Glutamatergic neuron (in vitro differentiated cells): Measurements from ENCODE around the gene NFIX. TPM values are rescaled to one million over a fixed set of nuclear protein-coding genes. Genes with fewer than 3 reads are reported as not detected.

Experiments used
- DNase-seq: peaks from one replicate; pipeline ENCODE4 v3.0.0; 2022
- H3K27ac Mint-ChIP-seq: one replicate; pipeline ENCODE4 v1.8.0; 2020; ENCODE audit warnings: mild to moderate bottlenecking, mixed read lengths, inconsistent platforms; ENCODE audit not compliant: unreplicated experiment
- H3K27me3 Mint-ChIP-seq: one replicate; pipeline ENCODE4 v1.8.0; 2020; ENCODE audit warnings: mild to moderate bottlenecking, moderate library complexity, mixed read lengths, inconsistent platforms; ENCODE audit not compliant: unreplicated experiment
- H3K36me3 Mint-ChIP-seq: one replicate; pipeline ENCODE4 v1.8.0; 2020; ENCODE audit warnings: mild to moderate bottlenecking, mixed read lengths, inconsistent platforms; ENCODE audit not compliant: unreplicated experiment
- H3K4me1 Mint-ChIP-seq: one replicate; pipeline ENCODE4 v1.8.0; 2020; ENCODE audit warnings: mild to moderate bottlenecking, low read depth, mixed read lengths, inconsistent platforms; ENCODE audit not compliant: unreplicated experiment
- H3K4me3 Mint-ChIP-seq: one replicate; pipeline ENCODE4 v1.8.0; 2020; ENCODE audit warnings: mild to moderate bottlenecking, mixed read lengths, inconsistent platforms; ENCODE audit not compliant: unreplicated experiment
- H3K9me3 Mint-ChIP-seq: one replicate; pipeline ENCODE4 v1.8.0; 2020; ENCODE audit warnings: mild to moderate bottlenecking, moderate library complexity, mixed read lengths, inconsistent platforms; ENCODE audit not compliant: unreplicated experiment
- total RNA-seq: library from RNA; stranded (reverse); fragmentation: NEBNext Ultra II Directional; extraction: Animal tissue kit (Norgen Biotek cat#: 25700); gene quantifications from one replicate; pipeline ENCODE4 v1.2.1, GENCODE V29; 2021; ENCODE audit not compliant: unreplicated experiment
- TF ChIP-seq, protein P1 (sequence below): fragments of 200-600 bp; sonication (generic); IDR thresholded peaks from one replicate; pipeline ENCODE4 v1.5.0; 2021; ENCODE audit not compliant: partially characterized antibody, unreplicated experiment

NFIX gene
- total RNA-seq, 1 donor from 2014 or later: 2.4 TPM

DNA sequence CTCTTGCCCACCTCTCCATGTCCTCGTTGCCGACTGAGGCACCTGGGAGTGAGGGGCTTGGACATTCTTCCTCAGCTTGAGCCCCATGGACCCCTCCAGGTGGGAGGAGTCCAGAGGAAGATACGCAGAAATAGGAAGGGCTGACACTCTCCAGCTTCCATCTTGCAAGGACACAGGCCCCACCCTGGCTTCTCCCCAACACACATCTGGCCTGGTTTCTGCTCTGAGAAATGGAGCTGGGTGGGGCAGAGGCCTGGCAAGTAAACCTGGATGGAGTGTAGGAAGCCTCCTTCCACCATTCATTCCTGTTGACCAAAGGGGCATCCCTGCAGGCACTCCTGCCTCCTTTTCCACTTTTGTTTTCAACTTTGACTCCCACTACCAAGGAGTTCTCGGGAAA is 50.5 kb downstream of the NFIX start:
- Mint-ChIP-seq H3K4me3 (no peak overlapping the region), H3K9me3 (peaks cover 6% of the 10 kb centered on the region), H3K27me3 (peaks cover 15% of the 10 kb centered on the region), H3K27ac (no peak overlapping the region), H3K4me1 (peaks cover 15% of the 10 kb centered on the region), H3K36me3 (peaks cover 4% of the 10 kb centered on the region)
- TF ChIP-seq, protein P1, sequence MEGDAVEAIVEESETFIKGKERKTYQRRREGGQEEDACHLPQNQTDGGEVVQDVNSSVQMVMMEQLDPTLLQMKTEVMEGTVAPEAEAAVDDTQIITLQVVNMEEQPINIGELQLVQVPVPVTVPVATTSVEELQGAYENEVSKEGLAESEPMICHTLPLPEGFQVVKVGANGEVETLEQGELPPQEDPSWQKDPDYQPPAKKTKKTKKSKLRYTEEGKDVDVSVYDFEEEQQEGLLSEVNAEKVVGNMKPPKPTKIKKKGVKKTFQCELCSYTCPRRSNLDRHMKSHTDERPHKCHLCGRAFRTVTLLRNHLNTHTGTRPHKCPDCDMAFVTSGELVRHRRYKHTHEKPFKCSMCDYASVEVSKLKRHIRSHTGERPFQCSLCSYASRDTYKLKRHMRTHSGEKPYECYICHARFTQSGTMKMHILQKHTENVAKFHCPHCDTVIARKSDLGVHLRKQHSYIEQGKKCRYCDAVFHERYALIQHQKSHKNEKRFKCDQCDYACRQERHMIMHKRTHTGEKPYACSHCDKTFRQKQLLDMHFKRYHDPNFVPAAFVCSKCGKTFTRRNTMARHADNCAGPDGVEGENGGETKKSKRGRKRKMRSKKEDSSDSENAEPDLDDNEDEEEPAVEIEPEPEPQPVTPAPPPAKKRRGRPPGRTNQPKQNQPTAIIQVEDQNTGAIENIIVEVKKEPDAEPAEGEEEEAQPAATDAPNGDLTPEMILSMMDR: no peak
- no peak for DNase-seq

DNA sequence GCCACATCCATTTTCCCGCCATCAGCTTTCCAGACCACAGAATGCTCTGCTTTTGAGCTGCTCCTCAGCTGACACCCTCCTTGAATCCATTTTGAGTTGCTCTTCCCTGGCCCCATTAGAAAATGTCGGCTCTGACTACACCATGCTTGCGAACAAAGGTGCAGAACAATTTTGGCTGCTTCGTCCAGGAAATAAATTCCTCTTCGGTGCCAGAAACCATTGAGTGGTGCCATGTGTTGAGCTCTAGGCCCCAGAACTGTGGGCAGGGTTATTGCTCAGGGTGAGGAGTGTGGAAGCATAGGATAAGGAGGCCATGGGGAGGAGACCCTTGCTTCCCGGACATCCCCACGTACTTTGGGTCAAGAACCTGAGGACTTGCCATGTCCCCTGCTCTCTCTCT is 52.1 kb downstream of the NFIX start:
- DNase-seq: no peak
- H3K36me3 Mint-ChIP-seq: peaks cover 4% of the 10 kb centered on the region
- peaks cover 19% of the 10 kb centered on the region for H3K27me3 Mint-ChIP-seq
- H3K4me3 Mint-ChIP-seq: no peak overlapping the region
- H3K9me3 Mint-ChIP-seq: peaks cover 10% of the 10 kb centered on the region
- H3K4me1 Mint-ChIP-seq: peaks cover 22% of the 10 kb centered on the region
- H3K27ac Mint-ChIP-seq: no peak overlapping the region
- TF ChIP-seq, protein P1: no peak

DNA sequence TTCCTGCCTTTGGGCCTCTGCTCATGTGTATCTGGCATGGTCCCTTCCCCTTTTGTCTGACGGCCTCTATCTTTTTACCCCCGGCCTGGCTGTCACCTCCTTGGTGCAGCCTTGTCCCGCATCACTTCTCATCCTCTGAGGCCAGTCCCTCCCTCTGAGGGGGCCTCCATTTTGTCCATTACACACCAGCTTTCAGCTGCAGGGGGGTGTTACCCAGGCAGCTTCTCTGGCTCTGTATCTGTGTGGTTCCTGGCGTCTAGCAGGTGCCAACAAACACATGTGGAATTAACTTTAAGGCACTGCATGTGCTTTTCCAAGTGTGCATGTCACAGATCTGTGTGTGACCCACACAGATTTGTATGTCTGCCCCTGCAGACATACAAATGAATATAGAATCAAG is 55.0 kb downstream of the NFIX start:
- DNase-seq: no peak
- Mint-ChIP-seq H3K36me3 (peaks cover 4% of the 10 kb centered on the region), H3K27ac (no peak overlapping the region), H3K4me1 (peaks cover 22% of the 10 kb centered on the region), H3K9me3 (peaks cover 7% of the 10 kb centered on the region), H3K4me3 (no peak overlapping the region), H3K27me3 (peaks cover 15% of the 10 kb centered on the region)
- TF ChIP-seq, protein P1: no peak

DNA sequence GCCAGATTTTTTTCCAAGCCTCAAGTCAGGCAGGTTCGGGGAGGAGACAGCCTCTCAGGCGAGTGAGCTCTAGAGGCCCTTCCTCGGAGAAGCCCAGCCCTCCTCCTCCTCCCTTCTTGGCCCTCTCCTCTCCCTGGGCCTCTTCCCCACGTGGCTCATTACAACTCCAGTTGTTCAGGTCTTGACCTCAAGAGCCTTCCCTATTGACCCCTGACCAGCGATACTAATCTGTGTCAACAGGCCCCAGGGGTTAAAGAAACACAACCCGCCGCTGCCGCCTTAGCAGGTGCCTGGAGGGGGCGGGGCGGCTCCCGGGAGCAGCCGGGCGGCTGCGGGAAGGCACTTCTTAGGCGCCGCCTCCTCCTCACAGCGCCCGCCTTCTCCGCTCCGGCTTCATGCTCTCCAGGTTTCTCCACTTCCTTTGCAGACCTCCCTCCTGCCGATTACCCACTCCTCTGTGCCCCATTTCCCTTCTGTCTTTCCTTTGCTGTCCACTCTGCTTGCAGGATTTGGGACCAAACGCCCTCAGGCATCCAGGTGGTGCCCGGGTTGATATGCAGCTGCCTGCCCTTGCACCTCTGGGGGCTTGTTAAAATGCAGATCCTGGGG is 56.4 kb downstream of the NFIX start:
- Mint-ChIP-seq H3K9me3 (peaks cover 7% of the 10 kb centered on the region), H3K4me3 (peak overlapping the region; percentile 77)

More for the DNA sequence above, 56.4 kb downstream of the NFIX start:
- H3K4me1 Mint-ChIP-seq: peaks cover 25% of the 10 kb centered on the region
- H3K36me3 Mint-ChIP-seq: peaks cover 4% of the 10 kb centered on the region
- peaks cover 14% of the 10 kb centered on the region for H3K27me3 Mint-ChIP-seq
- DNase-seq: peak; percentile 83
- TF ChIP-seq, protein P1: no peak
- H3K27ac Mint-ChIP-seq: no peak overlapping the region
